ENCODE results near the gene CAPZA1. TPM values are rescaled to one million over a fixed set of nuclear protein-coding genes. Genes with fewer than 3 reads are reported as not detected.

CAPZA1 gene
- total and polyA plus RNA-seq, 2 of the 8 experiments (the other 6 are each of a cell fraction or from before 2014, with no cell fraction given) = 48.9 to 107 TPM

DNA sequence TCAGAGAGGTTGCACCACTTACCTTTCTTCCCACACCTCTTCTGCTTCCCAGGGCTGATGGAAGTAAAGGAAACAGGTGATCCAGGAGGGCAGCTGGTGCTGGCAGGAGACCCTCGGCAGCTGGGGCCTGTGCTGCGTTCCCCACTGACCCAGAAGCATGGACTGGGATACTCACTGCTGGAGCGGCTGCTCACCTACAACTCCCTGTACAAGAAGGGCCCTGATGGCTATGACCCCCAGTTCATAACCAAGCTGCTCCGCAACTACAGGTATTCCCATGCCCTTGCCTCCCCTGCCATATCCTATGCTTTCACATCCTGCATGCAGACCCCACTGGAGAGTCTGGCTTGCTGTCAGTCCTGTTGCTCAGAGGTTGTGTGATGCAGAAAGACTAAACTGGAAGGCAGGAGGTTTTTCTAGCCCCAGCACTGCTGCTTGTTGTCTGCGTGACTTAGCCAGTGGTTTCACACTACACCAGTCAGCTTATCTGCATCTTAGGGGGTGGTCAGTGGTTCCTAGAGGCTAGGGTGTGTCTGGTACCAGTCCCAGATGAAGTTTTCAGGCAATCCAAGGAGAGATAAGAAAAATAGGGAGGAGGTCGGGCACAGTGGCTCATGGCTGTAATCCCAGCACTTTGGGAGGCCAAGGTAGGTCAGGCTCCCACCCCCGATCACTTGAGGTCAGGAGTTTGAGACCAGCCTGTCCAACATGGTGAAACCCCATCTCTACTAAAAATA lies 77.1 kb downstream of the CAPZA1 start (continued):
- TF ChIP-seq, protein P1, sequence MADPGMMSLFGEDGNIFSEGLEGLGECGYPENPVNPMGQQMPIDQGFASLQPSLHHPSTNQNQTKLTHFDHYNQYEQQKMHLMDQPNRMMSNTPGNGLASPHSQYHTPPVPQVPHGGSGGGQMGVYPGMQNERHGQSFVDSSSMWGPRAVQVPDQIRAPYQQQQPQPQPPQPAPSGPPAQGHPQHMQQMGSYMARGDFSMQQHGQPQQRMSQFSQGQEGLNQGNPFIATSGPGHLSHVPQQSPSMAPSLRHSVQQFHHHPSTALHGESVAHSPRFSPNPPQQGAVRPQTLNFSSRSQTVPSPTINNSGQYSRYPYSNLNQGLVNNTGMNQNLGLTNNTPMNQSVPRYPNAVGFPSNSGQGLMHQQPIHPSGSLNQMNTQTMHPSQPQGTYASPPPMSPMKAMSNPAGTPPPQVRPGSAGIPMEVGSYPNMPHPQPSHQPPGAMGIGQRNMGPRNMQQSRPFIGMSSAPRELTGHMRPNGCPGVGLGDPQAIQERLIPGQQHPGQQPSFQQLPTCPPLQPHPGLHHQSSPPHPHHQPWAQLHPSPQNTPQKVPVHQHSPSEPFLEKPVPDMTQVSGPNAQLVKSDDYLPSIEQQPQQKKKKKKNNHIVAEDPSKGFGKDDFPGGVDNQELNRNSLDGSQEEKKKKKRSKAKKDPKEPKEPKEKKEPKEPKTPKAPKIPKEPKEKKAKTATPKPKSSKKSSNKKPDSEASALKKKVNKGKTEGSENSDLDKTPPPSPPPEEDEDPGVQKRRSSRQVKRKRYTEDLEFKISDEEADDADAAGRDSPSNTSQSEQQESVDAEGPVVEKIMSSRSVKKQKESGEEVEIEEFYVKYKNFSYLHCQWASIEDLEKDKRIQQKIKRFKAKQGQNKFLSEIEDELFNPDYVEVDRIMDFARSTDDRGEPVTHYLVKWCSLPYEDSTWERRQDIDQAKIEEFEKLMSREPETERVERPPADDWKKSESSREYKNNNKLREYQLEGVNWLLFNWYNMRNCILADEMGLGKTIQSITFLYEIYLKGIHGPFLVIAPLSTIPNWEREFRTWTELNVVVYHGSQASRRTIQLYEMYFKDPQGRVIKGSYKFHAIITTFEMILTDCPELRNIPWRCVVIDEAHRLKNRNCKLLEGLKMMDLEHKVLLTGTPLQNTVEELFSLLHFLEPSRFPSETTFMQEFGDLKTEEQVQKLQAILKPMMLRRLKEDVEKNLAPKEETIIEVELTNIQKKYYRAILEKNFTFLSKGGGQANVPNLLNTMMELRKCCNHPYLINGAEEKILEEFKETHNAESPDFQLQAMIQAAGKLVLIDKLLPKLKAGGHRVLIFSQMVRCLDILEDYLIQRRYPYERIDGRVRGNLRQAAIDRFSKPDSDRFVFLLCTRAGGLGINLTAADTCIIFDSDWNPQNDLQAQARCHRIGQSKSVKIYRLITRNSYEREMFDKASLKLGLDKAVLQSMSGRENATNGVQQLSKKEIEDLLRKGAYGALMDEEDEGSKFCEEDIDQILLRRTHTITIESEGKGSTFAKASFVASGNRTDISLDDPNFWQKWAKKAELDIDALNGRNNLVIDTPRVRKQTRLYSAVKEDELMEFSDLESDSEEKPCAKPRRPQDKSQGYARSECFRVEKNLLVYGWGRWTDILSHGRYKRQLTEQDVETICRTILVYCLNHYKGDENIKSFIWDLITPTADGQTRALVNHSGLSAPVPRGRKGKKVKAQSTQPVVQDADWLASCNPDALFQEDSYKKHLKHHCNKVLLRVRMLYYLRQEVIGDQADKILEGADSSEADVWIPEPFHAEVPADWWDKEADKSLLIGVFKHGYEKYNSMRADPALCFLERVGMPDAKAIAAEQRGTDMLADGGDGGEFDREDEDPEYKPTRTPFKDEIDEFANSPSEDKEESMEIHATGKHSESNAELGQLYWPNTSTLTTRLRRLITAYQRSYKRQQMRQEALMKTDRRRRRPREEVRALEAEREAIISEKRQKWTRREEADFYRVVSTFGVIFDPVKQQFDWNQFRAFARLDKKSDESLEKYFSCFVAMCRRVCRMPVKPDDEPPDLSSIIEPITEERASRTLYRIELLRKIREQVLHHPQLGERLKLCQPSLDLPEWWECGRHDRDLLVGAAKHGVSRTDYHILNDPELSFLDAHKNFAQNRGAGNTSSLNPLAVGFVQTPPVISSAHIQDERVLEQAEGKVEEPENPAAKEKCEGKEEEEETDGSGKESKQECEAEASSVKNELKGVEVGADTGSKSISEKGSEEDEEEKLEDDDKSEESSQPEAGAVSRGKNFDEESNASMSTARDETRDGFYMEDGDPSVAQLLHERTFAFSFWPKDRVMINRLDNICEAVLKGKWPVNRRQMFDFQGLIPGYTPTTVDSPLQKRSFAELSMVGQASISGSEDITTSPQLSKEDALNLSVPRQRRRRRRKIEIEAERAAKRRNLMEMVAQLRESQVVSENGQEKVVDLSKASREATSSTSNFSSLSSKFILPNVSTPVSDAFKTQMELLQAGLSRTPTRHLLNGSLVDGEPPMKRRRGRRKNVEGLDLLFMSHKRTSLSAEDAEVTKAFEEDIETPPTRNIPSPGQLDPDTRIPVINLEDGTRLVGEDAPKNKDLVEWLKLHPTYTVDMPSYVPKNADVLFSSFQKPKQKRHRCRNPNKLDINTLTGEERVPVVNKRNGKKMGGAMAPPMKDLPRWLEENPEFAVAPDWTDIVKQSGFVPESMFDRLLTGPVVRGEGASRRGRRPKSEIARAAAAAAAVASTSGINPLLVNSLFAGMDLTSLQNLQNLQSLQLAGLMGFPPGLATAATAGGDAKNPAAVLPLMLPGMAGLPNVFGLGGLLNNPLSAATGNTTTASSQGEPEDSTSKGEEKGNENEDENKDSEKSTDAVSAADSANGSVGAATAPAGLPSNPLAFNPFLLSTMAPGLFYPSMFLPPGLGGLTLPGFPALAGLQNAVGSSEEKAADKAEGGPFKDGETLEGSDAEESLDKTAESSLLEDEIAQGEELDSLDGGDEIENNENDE (IDR thresholded peaks at IDR 0.05; ENCODE audit: insufficient replicate concordance, low read length) = no peak
- no peak for TF ChIP-seq TCF12 (IDR thresholded peaks at IDR 0.05; ENCODE audit: low read depth, low read length)
- TF ChIP-seq CHD2 (IDR thresholded peaks at IDR 0.05; ENCODE audit: low read length) = no peak
- no peak for TF ChIP-seq TEAD4 (IDR thresholded peaks at IDR 0.05; ENCODE audit: low read depth, low read length)
- no peak for TF ChIP-seq SIX5 (IDR thresholded peaks at IDR 0.05; ENCODE audit: low read depth, low read length)
- TF ChIP-seq YY1 (IDR thresholded peaks at IDR 0.05; ENCODE audit: low read depth, low read length) = no peak
- TF ChIP-seq HDAC6 (IDR thresholded peaks at IDR 0.05; ENCODE audit: low read depth, low read length) = no peak
- TF ChIP-seq KDM5A (IDR thresholded peaks at IDR 0.05; ENCODE audit: low read length) = no peak
- no peak for TF ChIP-seq CTBP2 (IDR thresholded peaks at IDR 0.05; ENCODE audit: borderline replicate concordance, insufficient read depth, insufficient read length, low read length)
- TF ChIP-seq, protein P2, sequence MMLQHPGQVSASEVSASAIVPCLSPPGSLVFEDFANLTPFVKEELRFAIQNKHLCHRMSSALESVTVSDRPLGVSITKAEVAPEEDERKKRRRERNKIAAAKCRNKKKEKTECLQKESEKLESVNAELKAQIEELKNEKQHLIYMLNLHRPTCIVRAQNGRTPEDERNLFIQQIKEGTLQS (IDR thresholded peaks at IDR 0.05; ENCODE audit: insufficient read depth, low read depth, low read length) = no peak
- no peak for TF ChIP-seq CHD1 (IDR thresholded peaks at IDR 0.05; ENCODE audit: low read depth, low read length)
